Progenitor cell of endocrine pancreas (in vitro differentiated cells): Measurements from ENCODE around the gene PTPRH. TPM values are rescaled to one million over a fixed set of nuclear protein-coding genes. Genes with fewer than 3 reads are reported as not detected.
"Not testable (repeated sequence)": the region's sequence is repeated elsewhere in the genome, so short reads cannot be mapped to it uniquely, and the experiment has no call there.

Experiments used
- DNase-seq: peaks from one replicate; pipeline ENCODE4 v3.0.0; 2021; ENCODE audit warnings: low spot score; ENCODE audit not compliant: unreplicated experiment
- H3K27ac Mint-ChIP-seq: 2 replicates; pipeline ENCODE4 v1.8.0; 2021; ENCODE audit warnings: mild to moderate bottlenecking, moderate library complexity, mixed read lengths
- H3K27me3 Mint-ChIP-seq: 2 replicates; pipeline ENCODE4 v1.8.0; 2021; ENCODE audit warnings: mixed read lengths
- H3K36me3 Mint-ChIP-seq: 2 replicates; pipeline ENCODE4 v1.8.0; 2022; ENCODE audit warnings: mixed read lengths; ENCODE audit not compliant: insufficient read depth
- H3K4me1 Mint-ChIP-seq: 2 replicates; pipeline ENCODE4 v1.8.0; 2021; ENCODE audit warnings: low read depth, mixed read lengths
- H3K4me3 Mint-ChIP-seq: 2 replicates; pipeline ENCODE4 v1.8.0; 2021; ENCODE audit warnings: low read depth, mild to moderate bottlenecking, moderate library complexity, mixed read lengths
- H3K9me3 Mint-ChIP-seq: 2 replicates; pipeline ENCODE4 v1.8.0; 2021; ENCODE audit warnings: low read depth, mixed read lengths
- CTCF ChIP-seq: fragments of 200-600 bp; sonication (generic); IDR thresholded peaks from one replicate; pipeline ENCODE4 v1.5.0; 2021; ENCODE audit warnings: antibody characterized with exemption, mild to moderate bottlenecking; ENCODE audit not compliant: unreplicated experiment
- total RNA-seq: library from RNA; stranded (reverse); gene quantifications from 2 replicates; pipeline ENCODE4 v1.2.1, GENCODE V29; 2021

The PTPRH gene
- total RNA-seq, 1 donor from 2014 or later = 0.43 TPM

GRCh38 chr19:55173186-55173713, 36.1 kb downstream of the PTPRH start:
- peaks cover 3% of the 10 kb centered on the region for H3K4me1 Mint-ChIP-seq
- H3K36me3 Mint-ChIP-seq = no peaks in the 10 kb centered on the region
- H3K27me3 Mint-ChIP-seq = peaks cover 90% of the 10 kb centered on the region
- TF ChIP-seq CTCF = no peak
- H3K4me3 Mint-ChIP-seq = peak overlapping the region; percentile 62
- no peak overlapping the region for H3K27ac Mint-ChIP-seq
- DNase-seq = no peak
- H3K9me3 Mint-ChIP-seq = no peaks in the 10 kb centered on the region

DNA sequence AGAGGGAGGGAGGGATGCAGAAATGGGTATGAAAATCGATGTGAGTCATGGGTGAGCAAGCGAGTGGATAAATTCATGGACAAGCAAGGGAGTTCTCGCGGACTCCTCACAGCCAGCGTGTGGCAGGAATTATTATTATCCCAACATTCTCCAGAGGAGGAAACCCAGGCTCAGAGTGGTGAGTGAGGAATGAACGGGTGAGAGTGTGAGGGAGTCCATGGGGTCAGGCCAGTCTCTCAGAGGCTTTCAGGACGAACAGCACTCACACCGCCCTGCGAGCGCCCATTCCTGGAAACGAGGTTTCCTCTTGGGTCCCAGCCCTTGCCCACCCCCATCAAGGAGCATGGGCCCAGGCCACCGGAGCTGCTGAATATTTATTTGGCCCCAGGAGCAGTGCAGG, 36.6 kb downstream of the PTPRH start:
- no peak for DNase-seq
- H3K4me3 Mint-ChIP-seq = peak overlapping the region; percentile 21
- H3K4me1 Mint-ChIP-seq = peaks cover 3% of the 10 kb centered on the region
- H3K9me3 Mint-ChIP-seq = no peaks in the 10 kb centered on the region
- peaks cover 84% of the 10 kb centered on the region for H3K27me3 Mint-ChIP-seq
- no peak for TF ChIP-seq CTCF
- peak overlapping the region; percentile 34 for H3K27ac Mint-ChIP-seq
- no peaks in the 10 kb centered on the region for H3K36me3 Mint-ChIP-seq

- not testable (repeated sequence) for DNase-seq, H3K4me1 Mint-ChIP-seq, H3K9me3 Mint-ChIP-seq, H3K36me3 Mint-ChIP-seq
- H3K4me3 Mint-ChIP-seq = peak overlapping the region; percentile 21
- H3K27ac Mint-ChIP-seq = peak overlapping the region; percentile 34
- peaks cover 80% of the 10 kb centered on the region for H3K27me3 Mint-ChIP-seq
These were observed 37.0 kb downstream of the PTPRH start for GRCh38 chr19:55172318-55172717.

DNA sequence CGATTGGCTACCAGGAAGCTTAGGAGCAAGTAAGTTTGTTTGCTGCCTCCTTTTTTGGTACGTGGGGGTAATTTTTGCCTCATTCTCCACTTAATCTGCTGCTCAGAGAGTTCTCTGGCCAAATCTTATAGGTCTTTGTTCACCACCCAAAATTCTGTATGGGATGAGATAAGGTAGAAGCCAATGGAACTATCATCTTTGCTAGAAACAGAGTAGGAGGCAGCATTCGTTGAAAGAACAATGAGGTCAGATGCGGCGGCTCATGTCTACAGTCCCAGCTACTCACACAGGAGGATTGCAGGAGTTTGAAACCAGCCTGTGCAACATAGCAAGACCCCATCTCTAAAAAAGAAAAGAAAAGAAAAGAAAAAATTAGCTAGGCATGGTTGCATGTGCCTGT, 37.9 kb downstream of the PTPRH start:
- Mint-ChIP-seq H3K36me3 (no peaks in the 10 kb centered on the region), H3K27me3 (peaks cover 71% of the 10 kb centered on the region), H3K4me1 (peaks cover 5% of the 10 kb centered on the region), H3K9me3 (no peaks in the 10 kb centered on the region), H3K4me3 (no peak overlapping the region), H3K27ac (no peak overlapping the region)
- no peak for TF ChIP-seq CTCF
- no peak for DNase-seq

GRCh38 chr19:55169136-55169535, 40.2 kb downstream of the PTPRH start:
- Mint-ChIP-seq H3K4me1 (peaks cover 6% of the 10 kb centered on the region), H3K4me3 (no peak overlapping the region), H3K27ac (no peak overlapping the region), H3K36me3 (no peaks in the 10 kb centered on the region), H3K27me3 (peaks cover 50% of the 10 kb centered on the region), H3K9me3 (no peaks in the 10 kb centered on the region)
- no peak for DNase-seq
- no peak for TF ChIP-seq CTCF

- Mint-ChIP-seq H3K27ac (peak within 1 kb of the TSS; percentile 99), H3K27me3 (peaks cover 35% of the 10 kb centered on the region), H3K9me3 (no peaks in the 10 kb centered on the region), H3K4me3 (peak within 1 kb of the TSS; percentile 96), H3K4me1 (peaks cover 3% of the 10 kb centered on the region), H3K36me3 (no peaks in the 10 kb centered on the region)
- TF ChIP-seq CTCF = no peak
- peak; percentile 94 for DNase-seq
These were observed 42.6 kb downstream of the PTPRH start, which contains the start of gene DNAAF3 for GRCh38 chr19:55166530-55167268. Gene DNAAF3 (minus strand): TSS chr19:55166613. CDS start chr19:55166413, 200 bp downstream.
